ENCODE measurements around the gene TPCN2. TPM values are rescaled to one million over a fixed set of nuclear protein-coding genes. Genes with fewer than 3 reads are reported as not detected.

The TPCN2 gene
- total RNA-seq, 2 experiments from 2014 or later, result 16.0 to 17.0 TPM

DNA sequence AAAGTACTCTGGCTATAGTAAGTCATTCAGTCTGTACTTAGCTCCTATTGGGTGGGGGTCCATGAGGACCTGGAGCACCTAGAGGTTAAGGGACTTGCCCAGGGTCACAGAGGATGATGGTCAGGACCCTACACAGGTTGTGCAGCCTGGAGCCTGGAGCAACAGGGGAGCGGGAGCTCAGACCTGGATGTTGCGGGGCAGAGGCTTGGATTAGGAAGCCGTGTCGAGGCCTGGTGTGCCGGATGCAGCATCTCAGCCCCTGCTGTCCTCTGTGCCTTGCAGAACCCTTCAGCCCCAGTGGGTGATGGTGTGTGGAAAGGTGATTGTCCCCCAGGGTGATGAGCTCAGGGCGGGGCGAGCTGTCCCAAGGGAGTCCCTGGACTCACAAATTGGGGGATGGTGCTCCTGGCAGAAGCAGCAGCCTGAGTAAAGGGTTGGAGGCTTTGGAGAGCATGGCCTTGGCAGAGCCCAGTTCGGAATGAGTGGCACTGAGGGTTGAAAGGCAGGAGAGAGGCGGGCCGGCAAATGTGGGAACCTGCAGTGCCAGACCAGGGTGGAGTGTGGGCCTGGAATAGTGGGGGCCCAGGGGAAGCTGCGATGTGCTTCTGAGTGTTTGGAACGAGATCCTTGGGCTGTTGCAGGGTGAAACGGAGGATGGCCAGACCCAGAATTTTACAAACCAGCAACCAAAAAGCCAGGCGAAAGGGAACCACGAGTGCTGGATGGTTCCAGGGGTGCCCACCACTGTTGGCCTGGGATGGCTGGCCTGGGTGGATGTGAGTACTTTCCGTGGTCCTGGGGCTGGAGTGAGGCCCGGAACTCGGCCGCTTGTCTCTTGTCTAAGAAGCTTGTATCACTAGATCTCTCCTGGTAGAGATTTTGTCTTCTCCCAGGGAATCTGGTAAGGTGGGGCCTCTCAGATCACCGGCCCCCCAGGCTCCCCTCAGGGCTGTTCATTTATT is 2.9 kb downstream of the TPCN2 start:
- H3K27me3 Mint-ChIP-seq, result no peaks in the 10 kb centered on the region
- intact Hi-C loops (cut with micrococcal nuclease), result no loop called here
- peaks cover 44% of the 10 kb centered on the region for H3K4me1 Mint-ChIP-seq (ENCODE audit: low read depth)
- no peak for DNase-seq
- TF ChIP-seq, protein P1, sequence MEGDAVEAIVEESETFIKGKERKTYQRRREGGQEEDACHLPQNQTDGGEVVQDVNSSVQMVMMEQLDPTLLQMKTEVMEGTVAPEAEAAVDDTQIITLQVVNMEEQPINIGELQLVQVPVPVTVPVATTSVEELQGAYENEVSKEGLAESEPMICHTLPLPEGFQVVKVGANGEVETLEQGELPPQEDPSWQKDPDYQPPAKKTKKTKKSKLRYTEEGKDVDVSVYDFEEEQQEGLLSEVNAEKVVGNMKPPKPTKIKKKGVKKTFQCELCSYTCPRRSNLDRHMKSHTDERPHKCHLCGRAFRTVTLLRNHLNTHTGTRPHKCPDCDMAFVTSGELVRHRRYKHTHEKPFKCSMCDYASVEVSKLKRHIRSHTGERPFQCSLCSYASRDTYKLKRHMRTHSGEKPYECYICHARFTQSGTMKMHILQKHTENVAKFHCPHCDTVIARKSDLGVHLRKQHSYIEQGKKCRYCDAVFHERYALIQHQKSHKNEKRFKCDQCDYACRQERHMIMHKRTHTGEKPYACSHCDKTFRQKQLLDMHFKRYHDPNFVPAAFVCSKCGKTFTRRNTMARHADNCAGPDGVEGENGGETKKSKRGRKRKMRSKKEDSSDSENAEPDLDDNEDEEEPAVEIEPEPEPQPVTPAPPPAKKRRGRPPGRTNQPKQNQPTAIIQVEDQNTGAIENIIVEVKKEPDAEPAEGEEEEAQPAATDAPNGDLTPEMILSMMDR (IDR thresholded peaks at IDR 0.05), result no peak
- H3K36me3 Mint-ChIP-seq (ENCODE audit: low read depth), result peaks cover 3% of the 10 kb centered on the region
- ChIA-PET CTCF (interaction anchor here (1.0 kb wide), 1 partner anchor 50 kb away, joined by 3 read pairs; no protein-coding TSS in a partner anchor), POLR2A (interaction anchor here (1.1 kb wide), 1 partner anchor 14 kb away, joined by 3 read pairs; no protein-coding TSS in a partner anchor)
- H3K4me3 Mint-ChIP-seq, result peak overlapping the region; percentile 80
- H3K27ac Mint-ChIP-seq, result peak overlapping the region; percentile 71
- no peaks in the 10 kb centered on the region for H3K9me3 Mint-ChIP-seq
- ATAC-seq, result no peak

DNA sequence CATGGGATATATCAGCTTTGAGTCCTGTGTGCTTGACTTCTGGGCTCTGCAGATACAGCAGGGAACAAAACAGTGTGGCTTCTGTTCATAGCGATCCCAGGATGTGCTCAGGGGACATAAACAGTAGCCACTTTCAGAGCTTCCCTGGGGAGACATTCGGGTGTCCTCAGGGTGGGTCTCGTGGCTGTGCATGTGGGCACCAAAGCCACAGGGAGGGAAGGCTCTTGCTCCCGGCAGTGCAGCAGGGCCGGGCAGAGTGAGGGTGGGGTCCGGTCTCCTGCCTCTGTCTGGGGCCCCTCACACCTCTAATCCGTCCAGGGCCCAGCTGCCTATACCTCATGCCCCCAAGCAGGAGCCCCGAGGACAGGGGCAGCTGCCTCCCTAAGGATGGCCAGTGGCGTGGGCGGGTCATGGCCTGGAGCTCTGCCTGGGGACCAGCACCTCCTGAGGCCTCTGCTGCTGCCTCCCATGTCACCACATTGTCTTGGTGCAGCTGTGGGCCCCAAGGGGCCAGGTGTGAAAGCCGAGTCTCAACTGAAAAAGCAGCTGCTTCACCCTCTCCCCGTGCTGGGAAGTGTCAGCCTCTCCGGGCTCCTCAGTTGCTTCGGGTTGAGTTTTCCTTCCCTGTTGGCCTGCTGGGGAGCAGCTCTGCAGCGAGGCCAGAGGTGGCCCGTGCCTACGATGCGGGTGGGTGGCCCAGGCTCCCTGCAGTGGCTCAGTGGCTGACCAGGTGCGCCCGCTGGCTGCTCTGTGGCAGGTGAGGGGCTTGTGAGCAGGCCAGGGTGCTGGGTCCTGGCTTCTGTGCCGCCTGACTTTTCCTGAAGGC is 3.8 kb downstream of the TPCN2 start:
- peaks cover 3% of the 10 kb centered on the region for H3K36me3 Mint-ChIP-seq (ENCODE audit: low read depth)
- peaks cover 44% of the 10 kb centered on the region for H3K4me1 Mint-ChIP-seq (ENCODE audit: low read depth)
- TF ChIP-seq, protein P1 (IDR thresholded peaks at IDR 0.05), result no peak
- no peak overlapping the region for H3K4me3 Mint-ChIP-seq
- H3K27me3 Mint-ChIP-seq, result no peaks in the 10 kb centered on the region
- H3K9me3 Mint-ChIP-seq, result no peaks in the 10 kb centered on the region
- ChIA-PET POLR2A (interaction anchor here (1.1 kb wide), 1 partner anchor 13 kb away, joined by 3 read pairs; no protein-coding TSS in a partner anchor), CTCF (no interaction called here)
- ATAC-seq (no peak), DNase-seq (no peak)
- intact Hi-C loops (cut with micrococcal nuclease), result no loop called here
- no peak overlapping the region for H3K27ac Mint-ChIP-seq

DNA sequence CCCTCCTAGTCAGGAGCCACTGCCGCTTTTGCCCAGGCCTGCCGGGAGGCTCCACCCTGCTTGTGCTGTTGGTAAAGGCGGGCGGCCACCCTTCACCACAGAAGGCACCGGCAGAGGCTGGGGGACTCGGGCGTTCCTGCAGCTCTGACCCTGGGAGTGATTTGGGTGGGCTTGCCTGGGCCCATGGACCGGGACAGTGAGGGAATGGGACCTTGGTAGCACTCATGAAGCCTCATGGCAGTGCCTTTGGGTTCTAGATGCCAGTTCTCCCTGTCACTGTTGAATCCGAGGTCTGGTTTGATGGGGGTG is 4.4 kb downstream of the TPCN2 start:
- H3K9me3 Mint-ChIP-seq, result no peaks in the 10 kb centered on the region
- H3K27me3 Mint-ChIP-seq, result no peaks in the 10 kb centered on the region
- no peak overlapping the region for H3K4me3 Mint-ChIP-seq
- DNase-seq (no peak), ATAC-seq (no peak)
- peaks cover 39% of the 10 kb centered on the region for H3K4me1 Mint-ChIP-seq (ENCODE audit: low read depth)
- ChIA-PET POLR2A (interaction anchor here (1.1 kb wide), 1 partner anchor 13 kb away, joined by 3 read pairs; no protein-coding TSS in a partner anchor), CTCF (no interaction called here)
- TF ChIP-seq, protein P1 (IDR thresholded peaks at IDR 0.05), result no peak
- H3K36me3 Mint-ChIP-seq (ENCODE audit: low read depth), result peaks cover 3% of the 10 kb centered on the region
- no peak overlapping the region for H3K27ac Mint-ChIP-seq
- intact Hi-C loops (cut with micrococcal nuclease), result no loop called here

DNA sequence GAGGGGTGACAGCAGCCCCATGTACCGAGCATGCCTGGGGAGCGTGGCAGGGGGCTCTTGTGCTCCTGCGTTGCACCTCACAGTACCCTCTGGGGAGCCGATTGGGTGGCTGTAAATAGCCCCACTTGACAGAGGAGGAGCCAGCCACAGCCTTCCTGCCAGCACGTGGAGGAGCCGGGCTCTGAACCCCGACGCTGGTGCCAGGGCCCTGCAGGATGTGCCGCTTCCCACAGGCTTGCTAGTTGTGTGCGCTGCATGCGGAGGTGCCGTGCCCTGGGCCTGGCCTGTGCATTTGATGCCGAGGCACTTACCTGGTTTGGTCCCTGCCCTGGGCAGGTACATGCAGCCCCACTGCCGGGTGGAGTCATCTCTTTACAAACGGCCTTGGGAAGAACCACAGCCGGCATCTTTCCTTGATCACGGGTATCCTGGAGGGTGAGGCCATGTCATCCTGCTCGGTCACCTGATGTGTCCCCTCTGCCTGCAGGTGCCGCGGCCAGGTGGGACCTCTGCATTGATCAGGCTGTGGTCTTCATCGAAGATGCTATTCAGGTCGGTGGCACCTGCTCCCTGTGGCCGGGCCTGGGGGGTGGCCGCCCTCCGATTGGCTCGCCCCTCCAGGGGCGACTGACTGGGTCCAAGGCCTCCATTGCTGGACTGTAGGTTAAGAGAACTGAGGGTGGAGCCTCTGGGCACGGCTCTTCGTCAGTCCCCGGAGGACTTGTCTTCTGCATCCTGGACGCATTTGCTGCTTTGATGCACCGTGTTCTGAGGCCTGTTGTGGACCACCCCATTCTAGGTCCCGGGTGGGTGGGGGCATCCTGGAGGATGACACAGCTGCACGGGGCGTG is 5.0 kb downstream of the TPCN2 start:
- H3K9me3 Mint-ChIP-seq, result no peaks in the 10 kb centered on the region
- peaks cover 3% of the 10 kb centered on the region for H3K36me3 Mint-ChIP-seq (ENCODE audit: low read depth)
- ChIA-PET POLR2A (no interaction called here), CTCF (no interaction called here)
- TF ChIP-seq, protein P1 (IDR thresholded peaks at IDR 0.05), result no peak
- DNase-seq (no peak), ATAC-seq (no peak)
- no peak overlapping the region for H3K27ac Mint-ChIP-seq
- H3K4me1 Mint-ChIP-seq (ENCODE audit: low read depth), result peaks cover 36% of the 10 kb centered on the region
- no peaks in the 10 kb centered on the region for H3K27me3 Mint-ChIP-seq
- intact Hi-C loops (cut with micrococcal nuclease), result no loop called here
- no peak overlapping the region for H3K4me3 Mint-ChIP-seq
